ENCODE measurements around the gene PRMT2.

GRCh38 chr21:46626536-46626935, 8.9 kb upstream of the PRMT2 start:
- no peak for TF ChIP-seq POLR2A (IDR thresholded peaks at IDR 0.05)
- TF ChIP-seq CTCF (IDR thresholded peaks at IDR 0.05): no peak
